HG03565 (cell line): ENCODE results near the gene ANO1.

Source experiments
- ATAC-seq: cut with Tn5 transposase; IDR thresholded peaks from one replicate; pipeline ENCODE4 v1.9.1; 2021; ENCODE audit warnings: mild to moderate bottlenecking, moderate library complexity; ENCODE audit not compliant: unreplicated experiment

Gene ANO1

DNA sequence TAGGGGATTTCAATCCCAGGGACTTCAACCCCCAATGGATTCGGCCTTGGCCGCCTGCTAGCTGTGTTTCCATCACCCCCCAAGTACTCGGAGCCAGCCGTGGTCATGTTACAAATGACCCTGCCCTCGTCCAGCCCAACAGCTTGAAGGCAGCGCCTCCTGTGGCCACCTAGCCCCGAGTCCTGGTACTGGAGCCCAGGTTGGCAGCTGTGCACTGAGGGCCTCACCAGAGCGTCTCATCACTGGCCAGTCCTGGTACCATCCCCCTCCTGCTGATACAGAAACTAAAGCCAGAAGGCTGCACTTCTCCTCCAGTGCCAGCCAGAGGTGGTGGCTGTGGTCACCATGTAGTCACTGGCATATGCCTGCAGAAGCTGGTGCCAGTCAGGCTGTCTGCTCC lies 80.1 kb downstream of the ANO1 start:
- ATAC-seq = no peak

DNA sequence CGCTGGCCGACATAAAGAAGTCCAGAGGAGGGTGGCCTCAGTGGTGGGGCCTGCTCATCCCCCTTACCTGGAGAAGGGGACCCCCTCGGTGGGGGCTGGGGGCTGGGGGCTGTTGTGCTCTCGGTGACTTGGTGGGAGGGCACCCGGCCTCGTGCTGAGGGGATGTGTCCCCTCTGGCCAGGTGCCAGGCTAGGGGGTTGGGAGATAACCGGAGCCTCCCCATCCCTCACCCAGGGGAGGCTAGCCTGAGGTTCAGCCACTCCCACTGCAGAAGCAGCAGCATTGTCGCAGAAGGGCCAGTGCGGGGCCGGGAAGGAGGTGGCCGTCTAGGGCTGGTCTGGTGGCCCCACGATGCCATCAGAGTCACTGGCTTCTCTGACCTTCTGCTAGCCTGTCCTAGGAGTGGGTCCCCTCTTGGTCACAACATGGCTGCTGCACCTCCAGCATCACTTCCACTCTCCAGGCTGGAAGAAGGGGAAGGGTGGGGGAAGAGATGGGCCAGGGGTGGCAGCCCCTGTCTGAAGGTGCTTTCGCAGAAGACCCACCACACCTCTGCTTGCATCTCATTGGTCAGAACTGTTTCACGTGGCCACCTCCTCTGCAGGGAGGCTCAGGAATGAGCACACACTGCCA lies 80.8 kb downstream of the ANO1 start:
- no peak for ATAC-seq

DNA sequence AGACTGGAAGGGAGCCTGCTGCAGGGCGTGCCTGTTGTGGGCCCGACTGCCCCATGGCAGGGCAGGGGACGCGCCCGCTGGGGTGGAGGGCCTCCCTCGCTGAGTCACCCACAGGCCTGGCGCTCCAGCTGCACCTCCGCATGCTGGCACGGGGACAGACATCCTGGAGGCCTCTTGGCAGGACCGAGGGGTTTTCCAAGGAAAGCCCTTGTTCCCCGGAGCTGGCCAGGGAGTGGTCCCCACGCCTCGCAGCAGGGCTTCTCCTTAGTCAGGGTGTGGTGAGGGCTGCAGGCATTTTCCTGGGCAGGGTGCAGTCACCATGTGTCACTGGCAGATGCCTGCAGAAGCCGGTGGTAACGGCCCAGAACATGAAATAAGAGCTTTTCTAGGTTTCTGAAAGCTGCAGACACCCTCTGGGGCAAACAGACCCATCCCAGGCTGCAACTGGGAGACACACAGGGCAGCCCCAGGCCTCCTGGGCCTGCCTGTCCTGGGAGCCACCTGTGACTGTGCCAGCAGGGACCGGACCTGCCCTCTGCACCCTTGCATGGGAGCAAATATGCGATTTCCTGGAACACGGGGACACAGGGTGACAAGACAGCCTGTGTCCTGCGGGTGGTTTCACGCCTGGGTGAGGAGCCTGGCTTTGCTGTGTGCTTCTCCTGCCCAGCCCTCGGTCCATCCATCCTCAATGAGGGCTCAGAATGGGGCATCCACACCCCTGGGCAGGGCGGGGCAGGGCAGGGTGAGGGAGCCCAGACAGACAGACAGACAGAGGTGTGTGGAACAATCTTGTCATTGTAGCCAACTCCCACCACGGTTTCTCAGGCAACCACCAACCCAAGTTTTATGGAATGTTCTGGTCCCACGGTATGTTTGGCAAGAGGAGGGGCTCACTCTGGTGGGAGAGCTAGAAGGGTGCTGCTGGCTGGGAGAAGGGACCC lies 81.8 kb downstream of the ANO1 start:
- ATAC-seq = no peak

DNA sequence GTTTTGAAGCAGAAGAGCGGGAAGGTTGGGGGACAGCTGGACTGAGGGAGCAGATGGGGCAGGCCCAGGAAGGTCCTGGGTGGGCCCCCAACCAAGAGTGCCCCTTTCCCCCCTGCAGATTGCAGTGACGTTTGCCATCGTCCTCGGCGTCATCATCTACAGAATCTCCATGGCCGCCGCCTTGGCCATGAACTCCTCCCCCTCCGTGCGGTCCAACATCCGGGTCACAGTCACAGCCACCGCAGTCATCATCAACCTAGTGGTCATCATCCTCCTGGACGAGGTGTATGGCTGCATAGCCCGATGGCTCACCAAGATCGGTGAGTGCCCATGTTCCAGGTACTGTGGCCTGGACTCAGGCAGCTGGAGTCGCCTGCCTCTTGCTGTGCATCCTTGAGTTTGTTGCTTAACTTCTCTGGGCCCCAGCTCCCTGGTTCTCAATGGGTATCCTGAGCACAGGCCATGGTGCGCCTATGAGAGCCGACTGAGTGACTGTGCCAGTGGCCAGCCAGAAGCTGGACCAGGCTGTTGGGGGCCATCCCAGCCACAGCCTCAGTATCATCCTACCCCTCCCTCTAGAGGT lies 83.0 kb downstream of the ANO1 start:
- ATAC-seq = no peak

DNA sequence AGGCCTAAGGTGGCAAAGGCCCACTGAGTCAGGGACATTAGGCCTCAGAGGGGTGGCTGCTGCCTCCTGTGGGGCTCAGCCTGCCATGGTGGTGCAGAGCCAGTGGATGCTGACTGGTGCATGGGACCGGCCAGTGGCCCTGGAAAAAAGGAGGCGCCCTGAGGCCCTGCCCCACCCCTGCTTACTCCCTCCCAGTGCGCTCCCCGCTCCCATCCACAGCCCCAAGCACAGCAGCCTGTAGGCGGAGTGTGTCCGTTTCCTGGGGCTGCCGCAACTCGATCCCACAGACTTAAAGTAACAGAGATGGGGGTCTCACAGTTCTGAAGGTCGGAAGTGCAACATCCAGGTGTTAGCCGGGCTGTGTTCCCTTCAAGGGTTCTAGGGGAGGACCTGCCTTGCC lies 86.6 kb downstream of the ANO1 start:
- no peak for ATAC-seq

DNA sequence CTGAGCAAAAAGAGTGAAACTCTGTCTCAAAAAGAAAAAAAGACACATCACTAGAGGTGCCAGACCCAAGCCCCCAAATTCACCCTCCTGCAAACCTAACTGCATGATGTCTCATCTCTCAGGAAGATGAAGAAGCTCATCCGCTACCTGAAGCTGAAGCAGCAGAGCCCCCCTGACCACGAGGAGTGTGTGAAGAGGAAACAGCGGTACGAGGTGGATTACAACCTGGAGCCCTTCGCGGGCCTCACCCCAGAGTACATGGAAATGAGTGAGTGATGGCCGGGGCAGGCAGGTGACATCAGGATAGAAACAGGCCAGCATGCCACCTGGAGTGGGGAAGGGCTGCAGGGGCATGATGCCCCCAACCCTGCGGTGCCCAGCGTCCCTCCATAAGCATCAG lies 89.0 kb downstream of the ANO1 start:
- no peak for ATAC-seq

DNA sequence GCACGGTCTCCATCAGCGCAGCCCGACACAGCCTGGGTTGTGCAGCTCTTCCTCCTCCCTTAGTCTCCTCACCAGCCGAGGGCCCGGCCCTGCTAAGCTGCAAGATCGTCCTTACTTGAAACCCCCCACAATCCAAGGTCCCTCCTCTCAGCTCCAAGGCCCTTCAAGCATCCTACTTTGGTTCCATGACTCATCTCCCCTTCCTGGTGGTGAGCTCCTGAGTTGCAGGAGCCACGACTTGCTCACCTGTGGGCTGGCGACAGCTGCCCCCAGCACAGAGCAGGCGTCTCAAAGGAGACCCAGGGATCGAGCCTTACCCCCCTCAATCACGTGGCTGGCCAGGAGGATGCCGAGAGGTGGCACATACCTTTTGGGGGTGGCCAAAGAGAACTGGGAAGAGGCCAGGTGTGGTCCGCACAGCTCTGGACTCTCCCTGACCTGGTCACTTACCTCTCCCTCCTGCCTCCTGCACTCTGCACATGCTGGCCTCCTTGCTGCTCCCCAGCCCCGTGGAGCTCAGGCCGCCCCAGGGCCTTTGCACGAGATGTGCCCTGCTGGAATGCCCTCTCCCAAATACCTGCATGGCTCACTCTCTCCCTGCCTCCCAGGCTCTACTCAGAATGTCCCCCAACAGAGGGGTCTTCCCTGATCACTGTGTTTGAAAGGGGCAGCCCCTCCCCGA lies 89.7 kb downstream of the ANO1 start:
- no peak for ATAC-seq

DNA sequence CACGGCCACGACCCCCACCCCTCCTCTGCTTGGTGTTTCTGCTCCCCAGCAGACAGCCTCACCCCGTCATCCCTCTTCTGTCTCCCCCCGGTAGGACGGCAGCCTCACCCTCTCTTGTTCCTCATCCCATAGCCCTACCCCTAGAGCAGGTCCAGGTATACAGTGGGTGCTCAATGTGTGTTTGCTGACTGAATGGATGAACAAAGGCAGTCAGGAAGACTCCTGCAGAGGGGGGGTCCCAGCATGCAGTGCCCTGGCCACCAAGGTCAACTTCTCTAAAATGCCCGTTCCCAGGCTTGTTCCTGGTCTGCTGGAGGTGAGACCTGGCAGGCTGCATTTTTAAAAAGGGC lies 90.3 kb downstream of the ANO1 start:
- ATAC-seq = no peak

DNA sequence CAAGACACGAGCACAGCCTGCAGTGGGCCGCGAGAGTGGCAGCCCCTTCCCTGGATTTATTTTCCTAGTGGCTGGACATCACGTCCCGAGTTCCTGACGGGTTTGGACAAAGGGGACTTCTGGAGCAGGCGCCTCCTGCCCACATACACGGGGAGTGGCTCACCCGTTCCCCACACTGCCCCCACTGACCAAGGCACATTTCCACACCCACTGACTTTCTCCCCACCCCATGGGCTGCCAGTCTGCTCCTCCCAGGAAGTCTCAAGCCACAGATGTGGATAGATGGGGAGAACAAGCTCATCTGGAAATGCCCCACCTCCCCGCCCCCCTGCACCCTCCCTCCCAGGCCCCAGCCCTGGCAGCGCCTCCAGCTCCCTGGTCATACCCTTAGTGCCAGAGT lies 91.0 kb downstream of the ANO1 start:
- ATAC-seq = no peak

DNA sequence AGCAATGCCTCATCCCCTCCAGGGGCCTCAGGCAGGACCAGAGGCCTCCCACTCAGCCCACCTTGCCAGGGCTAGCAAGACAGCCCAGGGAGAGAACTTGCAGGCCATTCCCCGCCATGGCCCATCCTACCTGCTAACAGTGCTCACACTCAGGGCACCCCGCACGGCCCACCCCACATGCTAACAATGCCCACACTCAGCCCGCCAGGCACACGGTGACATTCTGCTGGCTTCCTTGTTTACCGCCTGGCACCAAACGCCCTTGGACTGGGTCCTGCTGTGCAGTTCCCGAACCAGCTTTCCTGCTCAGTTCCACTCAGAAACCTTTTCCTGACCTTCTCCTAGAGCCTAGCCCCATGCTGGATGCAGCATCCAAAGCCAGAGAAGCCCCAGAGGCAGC lies 91.5 kb downstream of the ANO1 start:
- no peak for ATAC-seq

DNA sequence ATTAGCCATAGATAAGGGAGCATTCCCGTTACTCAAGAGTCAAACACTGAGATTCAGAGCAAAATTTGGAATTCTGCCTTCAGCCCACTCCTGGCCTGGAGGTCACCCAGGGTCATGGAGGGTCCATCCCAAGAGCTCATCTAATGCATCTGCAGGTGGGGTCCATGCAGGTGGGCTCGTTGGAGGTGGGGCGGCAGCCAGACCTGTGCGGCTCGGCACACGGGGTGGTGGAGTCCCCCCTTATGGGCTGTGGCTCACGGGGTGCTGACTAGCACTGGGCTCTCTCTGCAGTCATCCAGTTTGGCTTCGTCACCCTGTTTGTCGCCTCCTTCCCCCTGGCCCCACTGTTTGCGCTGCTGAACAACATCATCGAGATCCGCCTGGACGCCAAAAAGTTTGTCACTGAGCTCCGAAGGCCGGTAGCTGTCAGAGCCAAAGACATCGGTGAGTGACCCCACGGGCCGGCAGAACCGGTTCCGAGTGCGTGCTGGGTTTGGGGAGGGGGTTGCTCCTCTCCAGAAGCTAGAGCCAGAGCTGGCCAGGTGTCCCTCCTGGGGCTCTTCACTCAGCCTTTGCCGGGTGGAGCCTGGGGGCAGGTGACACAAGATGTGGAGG lies 92.6 kb downstream of the ANO1 start:
- ATAC-seq = no peak

DNA sequence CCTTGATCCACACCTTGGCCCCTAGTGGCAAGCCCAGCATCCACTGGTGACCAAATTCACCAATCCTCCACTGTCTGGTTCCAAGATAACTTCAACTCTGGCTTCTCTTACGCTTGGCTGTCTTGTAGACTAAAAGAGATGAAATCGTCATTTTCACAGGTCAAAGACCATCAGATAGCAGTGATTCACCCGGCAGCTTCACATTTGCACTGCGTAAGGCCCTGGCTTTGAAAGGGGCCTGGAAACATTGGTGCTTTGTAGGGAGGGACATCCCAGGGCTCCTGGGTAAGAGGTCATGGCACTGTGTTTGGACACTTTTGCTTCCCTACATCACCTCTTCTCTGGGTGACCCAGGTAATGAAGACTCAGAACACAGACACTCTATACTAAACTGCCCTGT lies 94.9 kb downstream of the ANO1 start:
- no peak for ATAC-seq

DNA sequence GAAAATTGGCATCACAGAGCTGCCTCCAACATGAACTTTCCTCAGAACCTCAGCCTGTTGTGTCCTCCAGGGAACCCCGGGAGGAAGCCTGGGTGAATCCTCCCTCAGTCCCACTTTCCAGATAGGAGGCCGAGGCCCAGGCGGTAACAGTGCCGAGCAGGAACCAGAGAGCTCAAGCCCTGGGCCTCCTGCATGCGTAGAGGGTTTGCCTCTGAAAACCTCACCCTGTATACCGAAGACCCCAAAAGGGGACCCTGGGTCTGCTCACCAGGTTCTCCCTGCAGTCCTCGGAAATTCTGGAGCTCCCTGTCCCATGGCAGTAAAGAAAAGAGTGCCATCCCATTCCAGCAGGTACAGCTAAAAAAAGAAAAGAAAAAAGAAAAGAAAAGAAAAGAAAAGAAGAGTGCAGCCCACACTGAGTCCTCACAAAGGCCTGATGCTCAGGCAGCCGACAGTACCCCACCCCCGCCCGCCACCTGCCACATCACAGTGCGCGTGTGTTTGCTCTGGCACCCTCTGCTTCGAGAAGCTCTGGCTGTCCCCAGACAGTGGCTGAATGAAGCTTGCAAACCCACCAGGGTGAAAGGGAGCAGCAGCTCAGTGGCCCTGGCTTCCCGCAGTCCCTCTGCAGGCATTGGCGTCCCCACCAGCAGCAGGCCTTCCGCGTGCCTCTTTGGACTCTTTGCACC lies 96.6 kb downstream of the ANO1 start:
- ATAC-seq = no peak

DNA sequence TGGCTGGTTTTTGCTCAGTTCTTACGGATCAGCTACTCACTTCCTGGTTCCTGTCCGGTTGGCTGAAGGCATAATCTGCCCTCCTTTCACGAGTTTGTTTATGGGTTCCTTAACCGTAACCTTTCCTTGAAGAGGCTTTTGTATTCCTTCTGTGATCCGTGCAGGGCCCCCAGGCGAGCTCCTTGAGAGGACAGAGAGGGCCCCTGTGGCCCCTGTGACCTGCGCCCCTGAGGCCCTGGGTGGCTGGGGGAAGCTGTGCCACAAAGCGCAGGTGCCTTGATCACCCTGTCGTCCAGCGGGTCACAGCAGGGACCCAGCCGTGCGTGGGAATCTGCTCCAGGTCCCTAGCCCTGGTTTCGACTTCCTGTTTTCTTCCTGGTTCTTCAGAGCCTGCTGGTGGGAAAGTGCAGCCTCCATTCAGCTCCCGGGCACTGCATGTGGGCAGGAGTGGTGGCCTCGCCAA lies 97.2 kb downstream of the ANO1 start:
- ATAC-seq = no peak

DNA sequence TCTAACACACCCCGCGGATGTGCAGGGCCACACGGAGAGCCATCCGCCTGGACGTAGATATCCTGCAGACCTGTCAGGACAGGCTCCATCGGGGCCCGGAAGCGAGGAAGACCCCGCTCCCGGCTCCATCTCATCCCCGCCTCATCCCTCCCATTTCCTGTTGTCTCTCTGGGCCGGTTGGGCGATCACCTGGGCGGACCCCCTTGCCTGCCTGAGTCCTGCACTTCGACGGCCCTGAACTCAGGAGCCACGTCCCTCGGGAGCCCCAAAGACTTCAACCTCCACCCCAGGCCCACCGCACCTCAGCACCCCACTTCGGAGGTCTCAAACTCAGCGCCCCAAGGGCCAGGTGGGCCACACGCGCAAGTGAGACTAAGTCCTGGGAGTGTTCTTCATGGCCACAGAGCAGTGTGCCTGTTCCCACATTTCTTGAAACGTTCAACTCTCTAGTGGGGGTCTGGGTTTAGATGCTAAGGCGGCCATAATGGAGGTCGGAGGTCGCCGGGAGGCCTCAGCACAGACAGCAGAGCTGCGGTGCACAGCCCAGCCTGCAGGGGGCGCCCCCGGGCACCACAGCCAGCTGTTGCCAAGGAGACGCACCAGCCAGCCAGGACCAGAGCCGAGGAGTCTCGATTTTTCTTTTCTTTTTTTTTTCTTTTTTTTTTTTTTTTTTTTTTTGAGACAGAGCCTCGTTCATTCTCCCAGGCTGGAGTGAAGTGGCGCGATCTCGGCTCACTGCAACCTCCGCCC lies 99.0 kb downstream of the ANO1 start:
- no peak for ATAC-seq

DNA sequence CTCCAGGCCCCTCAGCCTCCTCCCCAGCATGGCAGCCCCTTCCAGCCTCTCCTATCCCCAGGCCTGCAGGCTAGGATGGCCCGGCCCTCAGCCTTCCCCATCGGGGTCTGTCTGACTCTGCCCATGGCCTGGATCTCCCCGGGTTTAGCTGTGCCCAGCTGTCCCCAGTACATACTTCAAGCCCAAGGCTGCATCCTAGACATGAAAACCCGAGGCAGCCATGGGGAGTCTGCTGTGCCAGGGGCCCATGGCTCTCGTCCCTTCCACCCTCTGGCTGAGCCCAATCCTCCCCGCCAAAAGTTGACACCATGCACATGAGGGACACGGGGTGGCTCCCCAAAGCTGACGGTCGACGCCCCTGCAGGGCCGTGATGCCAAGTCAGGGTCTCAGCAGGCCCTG lies 102.8 kb downstream of the ANO1 start:
- ATAC-seq = no peak

DNA sequence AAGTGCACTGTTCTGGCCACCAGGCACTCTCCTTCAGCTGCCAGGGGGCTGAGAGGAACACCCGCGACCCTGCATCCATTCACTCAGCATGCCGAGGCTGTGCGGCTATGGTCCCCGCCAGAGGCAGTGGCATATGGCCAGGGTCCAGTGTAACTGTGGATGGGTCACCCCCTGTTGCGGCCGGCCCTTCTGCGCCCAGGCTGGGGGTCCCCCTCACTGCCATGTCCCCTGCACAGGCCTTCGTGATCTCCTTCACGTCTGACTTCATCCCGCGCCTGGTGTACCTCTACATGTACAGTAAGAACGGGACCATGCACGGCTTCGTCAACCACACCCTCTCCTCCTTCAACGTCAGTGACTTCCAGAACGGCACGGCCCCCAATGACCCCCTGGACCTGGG lies 104.1 kb downstream of the ANO1 start:
- ATAC-seq = no peak

DNA sequence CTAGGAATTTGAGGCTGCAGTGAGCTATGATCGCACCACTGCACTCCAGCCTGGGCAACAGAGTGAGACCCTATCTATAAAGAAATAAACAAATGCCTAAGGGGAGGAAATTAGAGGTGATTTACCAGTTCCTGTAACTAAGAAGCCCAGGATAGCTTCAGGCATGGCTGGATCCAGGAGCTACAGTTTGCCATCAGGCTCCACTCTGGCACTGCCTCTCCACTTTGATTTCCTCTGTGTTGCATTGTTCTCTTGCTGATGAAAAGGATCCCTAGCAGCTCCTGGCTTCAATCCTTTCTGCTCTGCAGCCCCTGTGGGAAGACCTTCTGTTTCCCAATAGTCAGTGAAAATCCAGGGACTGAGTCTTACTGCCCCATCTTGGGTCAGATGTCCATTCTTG lies 104.9 kb downstream of the ANO1 start:
- no peak for ATAC-seq

DNA sequence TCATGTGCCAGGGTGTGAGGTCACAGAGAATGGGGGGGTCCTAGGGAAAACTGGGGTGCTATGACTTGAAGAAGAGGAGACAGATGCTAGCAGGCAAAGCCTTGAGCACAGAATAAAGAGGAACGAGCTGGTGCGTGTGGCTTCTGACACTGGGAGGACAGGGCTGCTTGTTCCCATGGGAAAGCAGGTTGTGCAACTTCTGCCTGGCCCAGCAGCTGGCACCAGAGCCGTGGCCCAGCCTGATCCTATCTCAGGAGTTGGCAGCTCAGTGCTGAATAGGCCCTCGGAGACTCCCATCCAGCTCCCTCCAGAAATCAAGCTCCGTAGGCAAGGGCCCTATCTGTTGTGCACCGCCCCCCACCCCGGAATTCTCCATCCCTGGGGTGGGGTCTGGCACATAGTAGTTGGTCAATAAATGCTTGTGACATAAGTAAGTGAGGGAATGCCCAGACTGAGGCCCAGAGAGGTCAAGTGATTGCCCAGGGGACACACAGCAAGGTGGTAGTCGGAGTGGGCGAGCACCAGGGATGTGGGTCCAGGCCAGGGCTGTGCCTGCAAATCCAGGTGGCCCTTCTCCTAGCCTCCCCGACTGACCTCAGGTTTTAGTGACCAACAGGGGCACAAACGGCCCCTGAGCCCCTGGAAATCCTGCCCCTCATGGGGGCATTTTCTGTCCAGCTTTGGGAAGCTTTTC lies 105.5 kb downstream of the ANO1 start:
- ATAC-seq = no peak
